K562 (cell line): ENCODE results near the gene ILKAP. TPM values are rescaled to one million over a fixed set of nuclear protein-coding genes. Genes with fewer than 3 reads are reported as not detected.

Source experiments
- ATAC-seq: fragments of 200-7000 bp; cut with Tn5 transposase; 3 replicates; pipeline ENCODE4 v1.9.1; 2020; ENCODE audit warnings: moderate library complexity
- BruUV-seq: library from RNA; stranded (reverse); fragments of 400-500 nt; replicated peaks from 2 replicates; lab custom pipeline; 2021; lab: Mats Ljungman, UMichigan
- CTCF ChIA-PET: fragments of 300-600 bp; formaldehyde crosslinking; extraction: SDS; loops from one replicate; lab custom pipeline; 2021; ENCODE audit warnings: low intra/inter-chr PET ratio; lab: Yijun Ruan, JAX
- POLR2A ChIA-PET: fragments of 300-600, 350-650 bp; sonication (Branson Sonifier 250); formaldehyde crosslinking; extraction: SDS; loops from one replicate; lab custom pipeline; 2021; ENCODE audit warnings: antibody characterized with exemption, inconsistent platforms; lab: Yijun Ruan, JAX
- DNase-seq, 4 experiments: peaks; one replicate each; pipeline versions ENCODE4 v3.0.0 to v3.0.0-alpha.2; 2011 to 2018; ENCODE audit warnings: low spot score in 3 of 4, mixed read lengths in 3 of 4; ENCODE audit errors: extremely low read depth in 1 of 4
- FAIRE-seq: peaks from 2 replicates; lab custom pipeline; 2011; peaks lifted over from hg19 to GRCh38; lab: Jason Lieb, UNC
- H2AFZ ChIP-seq: 2 replicates; pipeline ENCODE4 v1.6.0; 2011; ENCODE audit warnings: low read depth, low read length, control low read depth, inconsistent platforms
- H3K27ac ChIP-seq: fragments of 200-600 bp; 3 replicates; pipeline ENCODE4 v1.8.0; 2011; ENCODE audit warnings: low read depth, mild to moderate bottlenecking, control low read depth, inconsistent platforms, low read length, moderate library complexity, mixed read lengths; ENCODE audit errors: extremely low read depth
- H3K27me3 ChIP-seq, 2 experiments: fragments of 300-600 bp in 1 of 2; 2 replicates in 1 of 2; 3 replicates in 1 of 2; pipeline versions ENCODE4 v1.6.0 to v1.8.0; 2011; ENCODE audit warnings: inconsistent platforms in 2 of 2, low read length in 2 of 2, mild to moderate bottlenecking in 1 of 2, mixed read lengths in 1 of 2, moderate library complexity in 1 of 2; ENCODE audit not compliant: control insufficient read depth in 2 of 2, insufficient read depth in 2 of 2
- H3K36me3 ChIP-seq: fragments of 300-600 bp; 3 replicates; pipeline ENCODE4 v1.8.0; 2011; ENCODE audit warnings: mild to moderate bottlenecking, low read length, inconsistent platforms; ENCODE audit not compliant: control insufficient read depth, insufficient read depth
- H3K4me1 ChIP-seq, 2 experiments: fragments of 200-600 bp in 1 of 2; replicated peaks in 1 of 2; 2 replicates in 1 of 2; 3 replicates in 1 of 2; pipeline versions ENCODE4 v1.5.1 to v1.8.0; 2011; ENCODE audit warnings: inconsistent platforms in 2 of 2, low read length in 2 of 2, mild to moderate bottlenecking in 1 of 2, mixed read lengths in 1 of 2, moderate library complexity in 1 of 2; ENCODE audit not compliant: control insufficient read depth in 2 of 2, insufficient read depth in 2 of 2
- H3K4me2 ChIP-seq: 2 replicates; pipeline ENCODE4 v1.6.1; 2011; ENCODE audit warnings: low read length, control low read depth, inconsistent platforms, mixed read lengths; ENCODE audit not compliant: insufficient read depth
- H3K4me3 ChIP-seq: fragments of 200-600 bp; sonication (generic), shearing (Covaris generic); 2 replicates; pipeline ENCODE4 v1.5.1; 2016; ENCODE audit warnings: control low read depth, inconsistent platforms
- H3K79me2 ChIP-seq: fragments of 200-600 bp; 3 replicates; pipeline ENCODE4 v1.8.0; 2011; ENCODE audit warnings: low read length, inconsistent platforms; ENCODE audit not compliant: control insufficient read depth, insufficient read depth
- H3K9ac ChIP-seq, 2 experiments: 2 replicates each; pipeline versions ENCODE4 v1.6.0 to v1.6.1; 2011; ENCODE audit warnings: low read depth in 2 of 2, low read length in 2 of 2, control low read depth in 1 of 2, inconsistent platforms in 1 of 2, mild to moderate bottlenecking in 1 of 2, mixed read lengths in 1 of 2; ENCODE audit not compliant: insufficient read depth in 1 of 2
- H3K9me1 ChIP-seq: one replicate; pipeline ENCODE4 v1.6.0; 2011; ENCODE audit warnings: inconsistent platforms, mild to moderate bottlenecking, low read length, moderate library complexity; ENCODE audit not compliant: control insufficient read depth, insufficient read depth
- H3K9me3 ChIP-seq: replicated peaks from 2 replicates; pipeline ENCODE4 v1.5.1; 2011; ENCODE audit warnings: low read depth, low read length, inconsistent platforms; ENCODE audit not compliant: control insufficient read depth, insufficient read depth
- H4K20me1 ChIP-seq: replicated peaks from 2 replicates; pipeline ENCODE4 v1.6.1; 2011; ENCODE audit warnings: low read length, inconsistent platforms, mixed read lengths; ENCODE audit not compliant: control insufficient read depth, insufficient read depth
- ATF3 ChIP-seq, 2 experiments: fragments of 450-650 bp in 1 of 2; sonication (generic) in 1 of 2; formaldehyde crosslinking in 1 of 2; IDR thresholded peaks in 1 of 2; conservative IDR thresholded peaks in 1 of 2; 2 replicates each; pipeline versions ENCODE4 v1.6.1 to v1.8.1; 2016 to 2023; ENCODE audit warnings: mild to moderate bottlenecking in 2 of 2, moderate library complexity in 2 of 2, inconsistent platforms in 1 of 2, missing genetic modification reagents in 1 of 2
- CEBPB ChIP-seq: fragments of 450-650 bp; IDR thresholded peaks from 2 replicates; pipeline ENCODE4 v1.6.1; 2016; ENCODE audit warnings: missing genetic modification characterization, missing compliant biosample characterization
- CEBPG ChIP-seq, 3 experiments: fragments of 200-800 bp in 1 of 3; sonication (Bioruptor generic) in 1 of 3; sonication (generic) in 1 of 3; formaldehyde crosslinking in 1 of 3; IDR thresholded peaks in 2 of 3; conservative IDR thresholded peaks in 1 of 3; 2 replicates each; pipeline versions ENCODE4 v1.6.1 to v1.8.0; 2016 to 2022; ENCODE audit warnings: missing compliant biosample characterization in 2 of 3, missing genetic modification characterization in 2 of 3, mild to moderate bottlenecking in 1 of 3, missing genetic modification reagents in 1 of 3
- EZH2 ChIP-seq: IDR thresholded peaks from 2 replicates; pipeline ENCODE4 v1.6.1; 2012; ENCODE audit warnings: low read depth, mild to moderate bottlenecking, inconsistent platforms, low read length, borderline replicate concordance
- POLR2G ChIP-seq: fragments of 200-400 bp; formaldehyde crosslinking; IDR thresholded peaks from 2 replicates; pipeline ENCODE4 v1.6.1; 2017; ENCODE audit warnings: low read depth, mild to moderate bottlenecking, antibody characterized with exemption, low read length, moderate library complexity
- ZNF280B ChIP-seq: fragments of 250-450 bp; sonication (Bioruptor Pico); IDR thresholded peaks from 2 replicates; pipeline ENCODE4 v1.5.1; 2021; ENCODE audit warnings: mild to moderate bottlenecking
- WGBS: fragments of 100-300 bp; shearing (Covaris generic); methylation state at CpG from one replicate; pipeline ENCODE4 v1.1.6; 2016; ENCODE audit warnings: low coverage, mixed read lengths; ENCODE audit not compliant: insufficient coverage; ENCODE audit errors: missing lambda C conversion rate; 5-methylcytosine and 5-hydroxymethylcytosine counted together
- in situ Hi-C: fragments of 300-500 bp; cut with MboI; formaldehyde crosslinking; loops from 4 replicates; pipeline ENCODE4 v1.15.0; 2018; ENCODE audit warnings: inconsistent platforms, mixed read lengths
- intact Hi-C: fragments of 100-400 bp; cut with micrococcal nuclease; formaldehyde crosslinking; loops from 2 replicates; pipeline ENCODE4 v1.14.2; 2022
- polyA plus RNA-seq, 8 experiments: library from polyadenylated mRNA; depleted of rRNA in 4 of 8; stranded (reverse) in 5 of 8; unstranded in 3 of 8; fragments of >200 nt; fragmentation: Nextera tagmentation in 2 of 8; fragmentation: Illumina TruSeq in 1 of 8; extraction: Ambion mirVana in 2 of 8; extraction: Trizol in 1 of 8; gene quantifications; 2 replicates each; pipeline versions ENCODE4 v1.2.1 to v1.2.3, GENCODE V29; 2011 to 2014; ENCODE audit warnings: inconsistent platforms in 1 of 8, missing spikeins in 1 of 8
- total RNA-seq, 7 experiments: library from RNA; depleted of rRNA in 6 of 7; stranded (reverse); fragments of >200 nt in 6 of 7; fragmentation: Illumina TruSeq in 2 of 7; extraction: Trizol in 2 of 7; gene quantifications; 2 replicates each; pipeline versions ENCODE4 v1.2.1 to v1.2.3, GENCODE V29; 2011 to 2021; ENCODE audit warnings: low replicate concordance in 1 of 7

Gene ILKAP
- total and polyA plus RNA-seq, 9 of the 15 experiments (the other 6 are each of a cell fraction or from before 2014, with no cell fraction given) = 3.1 to 43.9 (median 20.7) TPM

- intact Hi-C loops = no loop called here
- Histone ChIP-seq H3K9me3 (no peaks in the 10 kb centered on the region), H2AFZ (no peak overlapping the region), H3K36me3 (peaks cover 15% of the 10 kb centered on the region; the same call in 2 of the 3 replicates), H3K79me2 (no peaks in the 10 kb centered on the region), H3K27me3 (no peaks in the 10 kb centered on the region), H3K9me1 (no peaks in the 10 kb centered on the region), H3K27ac (no peak overlapping the region), H3K4me2 (no peak overlapping the region), H3K4me3 (no peak overlapping the region), H3K4me1 (peaks cover 0 to 6% of the 10 kb centered on the region in 2 experiments; a peak in 1 of 5 replicates), H4K20me1 (no peaks in the 10 kb centered on the region), H3K9ac (no peak overlapping the region; a peak in 1 of 4 replicates)
- TF ChIP-seq EZH2 = no peak
- TF ChIP-seq POLR2G = 0 out of 2 replicates have a peak, but pooled peaks have one; percentile 23
- ChIA-PET POLR2A (interaction anchor here (1.0 kb wide), 1 partner anchor 10 kb away, joined by 6 read pairs; no protein-coding TSS in a partner anchor), CTCF (no interaction called here)
- in situ Hi-C loops = no loop called here
- 84% methylated on average over 8 of the region's 23 CpGs for WGBS
- FAIRE-seq = no peak
- BruUV-seq = no TSS peak
- DNase-seq = no peak
- ATAC-seq = no peak
Observed at GRCh38 chr2:238220892-238221521, 17.5 kb upstream of the ILKAP start.

- TF ChIP-seq CEBPB (tag) (peak; percentile 33; the same call in 1 of the 2 replicates), CEBPG (CRISPR knock-in tag; IDR thresholded peaks at IDR 0.05) (no peak), CEBPG (tag; conservative IDR thresholded peaks at IDR 0.05 in 1 of 2, IDR thresholded peaks at IDR 0.05 in 1 of 2) (0 out of 4 replicates have a peak, but pooled peaks of 1 of the 2 experiments have one; percentile 20), ZNF280B (no peak), ATF3 (IDR thresholded peaks at IDR 0.05) (peak; percentile 29; the same call in 1 of the 2 replicates), ATF3 (CRISPR knock-in tag; conservative IDR thresholded peaks at IDR 0.05) (no peak)
- no peaks in the 10 kb centered on the region for H3K79me2 ChIP-seq
- no TSS peak for BruUV-seq
- H3K9me3 ChIP-seq = no peaks in the 10 kb centered on the region
- H3K9ac ChIP-seq = no peak overlapping the region
- ATAC-seq (no peak), DNase-seq (no peak), FAIRE-seq (no peak)
- no peak overlapping the region for H3K4me2 ChIP-seq
- H3K9me1 ChIP-seq = no peaks in the 10 kb centered on the region
- CTCF ChIA-PET = no interaction called here
- peaks cover 10% of the 10 kb centered on the region; the same call in 2 of the 3 replicates for H3K36me3 ChIP-seq
- intact Hi-C loops = no loop called here
- H3K27me3 ChIP-seq = no peaks in the 10 kb centered on the region
- no peak overlapping the region for H3K27ac ChIP-seq
- no peak overlapping the region for H2AFZ ChIP-seq
- no peaks in the 10 kb centered on the region for H4K20me1 ChIP-seq
- H3K4me3 ChIP-seq = no peak overlapping the region
- POLR2A ChIA-PET = interaction anchor here (1.0 kb wide), 1 partner anchor 11 kb away, joined by 6 read pairs; no protein-coding TSS in a partner anchor
- H3K4me1 ChIP-seq = peaks cover 0 to 6% of the 10 kb centered on the region in 2 experiments; a peak in 1 of 5 replicates
- 57% methylated on average over 9 of the region's 10 CpGs for WGBS
- in situ Hi-C loops = no loop called here
Observed at GRCh38 chr2:238220274-238220891, 16.9 kb upstream of the ILKAP start.
